Mesothelial cell of epicardium (in vitro differentiated cells): ENCODE results near the gene FAM107A. TPM values are rescaled to one million over a fixed set of nuclear protein-coding genes. Genes with fewer than 3 reads are reported as not detected.
A peak's percentile ranks its signal among the peaks of the same experiment; 100 is the strongest.

Experiments used
- DNase-seq, 2 experiments: peaks; one replicate each; pipeline ENCODE4 v3.0.0; 2021; ENCODE audit warnings: low spot score in 2 of 2; ENCODE audit not compliant: unreplicated experiment in 2 of 2
- H3K27ac Mint-ChIP-seq: 2 replicates; pipeline ENCODE4 v1.8.0; 2021; ENCODE audit warnings: mixed read lengths
- H3K27me3 Mint-ChIP-seq: 2 replicates; pipeline ENCODE4 v1.8.0; 2021; ENCODE audit warnings: low read depth, mixed read lengths
- H3K36me3 Mint-ChIP-seq: 2 replicates; pipeline ENCODE4 v1.8.0; 2021; ENCODE audit warnings: mixed read lengths
- H3K4me1 Mint-ChIP-seq: 2 replicates; pipeline ENCODE4 v1.8.0; 2021; ENCODE audit warnings: mixed read lengths
- H3K4me3 Mint-ChIP-seq: 2 replicates; pipeline ENCODE4 v1.8.0; 2021; ENCODE audit warnings: mild to moderate bottlenecking, moderate library complexity, mixed read lengths
- H3K9me3 Mint-ChIP-seq: 2 replicates; pipeline ENCODE4 v1.8.0; 2021; ENCODE audit warnings: mixed read lengths
- total RNA-seq: library from RNA; stranded (reverse); gene quantifications from 3 replicates; pipeline ENCODE4 v1.2.1, GENCODE V29; 2021
- TF ChIP-seq, protein P1 (sequence below): fragments of 200-600 bp; sonication (generic); IDR thresholded peaks from one replicate; pipeline ENCODE4 v1.5.0; 2021; ENCODE audit warnings: antibody characterized with exemption; ENCODE audit not compliant: unreplicated experiment

The FAM107A gene
- total RNA-seq, 1 donor from 2014 or later: not detected

GRCh38 chr3:58556761-58557221 is 20.4 kb downstream of the FAM107A start:
- Mint-ChIP-seq H3K4me3 (no peak overlapping the region), H3K4me1 (peaks cover 20% of the 10 kb centered on the region), H3K27ac (peak overlapping the region; percentile 88), H3K9me3 (peaks cover 15% of the 10 kb centered on the region), H3K36me3 (no peaks in the 10 kb centered on the region), H3K27me3 (no peaks in the 10 kb centered on the region)
- DNase-seq: no peak
- TF ChIP-seq, protein P1, sequence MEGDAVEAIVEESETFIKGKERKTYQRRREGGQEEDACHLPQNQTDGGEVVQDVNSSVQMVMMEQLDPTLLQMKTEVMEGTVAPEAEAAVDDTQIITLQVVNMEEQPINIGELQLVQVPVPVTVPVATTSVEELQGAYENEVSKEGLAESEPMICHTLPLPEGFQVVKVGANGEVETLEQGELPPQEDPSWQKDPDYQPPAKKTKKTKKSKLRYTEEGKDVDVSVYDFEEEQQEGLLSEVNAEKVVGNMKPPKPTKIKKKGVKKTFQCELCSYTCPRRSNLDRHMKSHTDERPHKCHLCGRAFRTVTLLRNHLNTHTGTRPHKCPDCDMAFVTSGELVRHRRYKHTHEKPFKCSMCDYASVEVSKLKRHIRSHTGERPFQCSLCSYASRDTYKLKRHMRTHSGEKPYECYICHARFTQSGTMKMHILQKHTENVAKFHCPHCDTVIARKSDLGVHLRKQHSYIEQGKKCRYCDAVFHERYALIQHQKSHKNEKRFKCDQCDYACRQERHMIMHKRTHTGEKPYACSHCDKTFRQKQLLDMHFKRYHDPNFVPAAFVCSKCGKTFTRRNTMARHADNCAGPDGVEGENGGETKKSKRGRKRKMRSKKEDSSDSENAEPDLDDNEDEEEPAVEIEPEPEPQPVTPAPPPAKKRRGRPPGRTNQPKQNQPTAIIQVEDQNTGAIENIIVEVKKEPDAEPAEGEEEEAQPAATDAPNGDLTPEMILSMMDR: no peak

GRCh38 chr3:58556001-58556400 is 21.2 kb downstream of the FAM107A start:
- Mint-ChIP-seq H3K27me3 (no peaks in the 10 kb centered on the region), H3K4me3 (no peak overlapping the region), H3K27ac (no peak overlapping the region), H3K36me3 (peaks cover 3% of the 10 kb centered on the region), H3K4me1 (peaks cover 18% of the 10 kb centered on the region), H3K9me3 (peaks cover 20% of the 10 kb centered on the region)
- TF ChIP-seq, protein P1: no peak
- no peak for DNase-seq

- TF ChIP-seq, protein P1: no peak
- no peak overlapping the region for H3K4me3 Mint-ChIP-seq
- H3K27me3 Mint-ChIP-seq: no peaks in the 10 kb centered on the region
- no peak overlapping the region for H3K27ac Mint-ChIP-seq
- no peak for DNase-seq
- peaks cover 14% of the 10 kb centered on the region for H3K4me1 Mint-ChIP-seq
- H3K9me3 Mint-ChIP-seq: peaks cover 20% of the 10 kb centered on the region
- H3K36me3 Mint-ChIP-seq: peaks cover 3% of the 10 kb centered on the region
Observed at GRCh38 chr3:58555203-58555602, 22.0 kb downstream of the FAM107A start.

- no peak for DNase-seq
- Mint-ChIP-seq H3K27ac (no peak overlapping the region), H3K4me1 (peaks cover 14% of the 10 kb centered on the region), H3K4me3 (no peak overlapping the region), H3K9me3 (peaks cover 20% of the 10 kb centered on the region), H3K36me3 (peaks cover 3% of the 10 kb centered on the region), H3K27me3 (no peaks in the 10 kb centered on the region)
- TF ChIP-seq, protein P1: no peak
Observed at GRCh38 chr3:58553003-58553402, 24.2 kb downstream of the FAM107A start.

GRCh38 chr3:58551636-58552180 is 25.5 kb downstream of the FAM107A start:
- Mint-ChIP-seq H3K27me3 (no peaks in the 10 kb centered on the region), H3K4me3 (no peak overlapping the region), H3K4me1 (peaks cover 2% of the 10 kb centered on the region), H3K27ac (no peak overlapping the region), H3K36me3 (peaks cover 3% of the 10 kb centered on the region), H3K9me3 (peaks cover 20% of the 10 kb centered on the region)
- TF ChIP-seq, protein P1: no peak
- no peak for DNase-seq

GRCh38 chr3:58544541-58544940 is 32.6 kb downstream of the FAM107A start:
- Mint-ChIP-seq H3K27ac (no peak overlapping the region), H3K9me3 (peaks cover 16% of the 10 kb centered on the region), H3K27me3 (no peaks in the 10 kb centered on the region), H3K4me1 (peaks cover 2% of the 10 kb centered on the region), H3K4me3 (no peak overlapping the region), H3K36me3 (no peaks in the 10 kb centered on the region)
- TF ChIP-seq, protein P1: no peak
- DNase-seq: no peak
